Peyer's patch (tissue), 4 donors: Measurements from ENCODE around the gene CDX1.

Experiments
- CTCF ChIP-seq, 6 experiments: fragments of 450-650 bp in 4 of 6; fragments of 200-600 bp in 2 of 6; sonication (generic) in 1 of 6; IDR thresholded peaks; one replicate each; pipeline ENCODE4 v1.5.1; 2017 to 2019; ENCODE audit warnings: antibody characterized with exemption in 6 of 6, mild to moderate bottlenecking in 3 of 6, moderate library complexity in 1 of 6
- POLR2A ChIP-seq, 2 donors: fragments of 450-650 bp; IDR thresholded peaks; one replicate each; pipeline ENCODE4 v1.5.1; 2017; ENCODE audit warnings: antibody characterized with exemption in 2 of 2, mild to moderate bottlenecking in 2 of 2, moderate library complexity in 2 of 2

GRCh38 chr5:150143350-150144245, 23.0 kb upstream of the CDX1 start:
- TF ChIP-seq CTCF (IDR thresholded peaks at IDR 0.05): no peak
- TF ChIP-seq POLR2A (IDR thresholded peaks at IDR 0.05): no peak
